ENCODE data around the gene CAST.
A peak's percentile ranks its signal among the peaks of the same experiment; 100 is the strongest.

CAST gene

DNA sequence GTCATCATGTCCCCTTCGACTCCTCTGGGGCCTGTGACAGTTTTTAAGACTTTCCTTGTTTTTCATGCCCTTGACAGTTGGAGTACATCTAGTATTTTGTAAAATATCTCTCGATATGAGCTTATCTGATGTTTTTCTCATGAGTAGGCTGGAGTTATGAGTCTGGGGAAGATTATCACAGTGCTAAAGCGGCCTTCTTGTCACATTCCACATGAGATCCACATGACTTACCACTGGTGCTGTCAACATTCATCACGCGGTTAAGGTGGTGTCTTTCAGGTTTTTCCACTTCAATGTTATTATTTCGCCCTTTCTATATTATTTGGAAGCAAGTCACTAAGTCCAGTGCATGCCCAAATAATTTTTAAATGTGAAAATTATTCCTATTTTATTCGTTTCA lies 17.1 kb upstream of the CAST start:
- DNase-seq: no peak

- no peak for DNase-seq
Observed at GRCh38 chr5:96648023-96648422, 14.2 kb upstream of the CAST start.

- no peak for DNase-seq
Observed at GRCh38 chr5:96648593-96648992, 13.6 kb upstream of the CAST start.

DNA sequence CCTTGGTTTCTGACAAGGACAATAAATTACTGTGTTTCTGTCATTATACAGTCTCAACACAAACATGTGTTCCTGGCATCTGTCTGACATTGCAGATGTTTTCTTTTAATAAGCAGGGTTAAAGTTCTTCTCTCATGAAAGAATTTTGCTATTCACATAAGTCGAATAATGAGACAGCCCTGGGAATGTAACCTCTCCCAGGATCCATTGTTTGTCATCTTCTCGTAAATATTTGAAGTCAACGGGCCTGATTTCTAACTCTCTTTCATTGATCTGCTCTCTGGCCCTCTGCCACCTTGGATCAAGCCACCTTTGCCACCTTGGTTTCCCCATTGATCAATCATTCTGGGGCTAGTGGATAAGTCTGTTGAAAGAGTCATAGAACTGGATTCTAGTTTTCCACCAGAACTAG lies 12.9 kb upstream of the CAST start:
- DNase-seq: no peak

DNA sequence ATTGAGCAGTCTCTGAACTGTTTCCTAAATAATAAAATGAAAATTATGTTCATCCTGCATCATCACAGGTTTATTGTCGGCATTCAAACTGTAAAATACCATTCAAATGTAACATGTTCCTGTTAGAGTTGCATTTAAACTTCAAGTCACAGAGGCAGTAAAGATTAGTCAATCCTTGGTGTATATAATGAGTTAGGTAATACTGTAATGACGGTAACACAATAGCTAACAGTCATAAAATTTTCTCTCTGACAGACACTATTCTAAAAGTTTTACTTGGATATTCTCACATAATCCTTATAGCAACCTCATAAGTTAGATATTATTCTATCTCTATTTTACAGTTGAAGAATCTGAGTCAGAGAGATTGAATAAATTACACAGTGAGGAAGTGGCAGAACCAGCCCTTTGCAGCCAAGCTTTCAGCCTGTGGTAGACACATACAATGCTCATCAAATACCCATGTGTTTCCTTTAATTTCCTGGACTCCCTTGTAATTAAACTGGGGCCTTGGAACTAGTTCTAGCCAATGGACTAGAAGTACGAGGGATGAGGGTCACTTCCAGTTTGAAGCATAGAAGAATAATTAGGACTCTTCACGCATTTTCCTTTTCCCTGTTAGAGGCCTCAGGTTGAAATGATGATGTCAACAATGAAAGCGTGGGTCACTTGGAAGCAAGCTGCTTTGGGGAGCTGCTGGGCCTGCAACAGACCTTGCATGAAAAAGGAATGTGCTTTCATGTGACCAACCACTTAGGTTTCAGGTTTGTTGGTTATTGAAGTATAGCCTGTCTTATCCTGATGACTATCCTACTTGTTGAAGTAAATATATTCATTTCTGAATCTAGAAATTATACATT lies 12.3 kb upstream of the CAST start:
- DNase-seq: no peak

GRCh38 chr5:96651047-96651446 lies 11.1 kb upstream of the CAST start:
- no peak for DNase-seq

GRCh38 chr5:96651948-96652753 lies 10.0 kb upstream of the CAST start:
- no peak for DNase-seq

GRCh38 chr5:96652769-96653454 lies 9.3 kb upstream of the CAST start:
- no peak for DNase-seq

DNA sequence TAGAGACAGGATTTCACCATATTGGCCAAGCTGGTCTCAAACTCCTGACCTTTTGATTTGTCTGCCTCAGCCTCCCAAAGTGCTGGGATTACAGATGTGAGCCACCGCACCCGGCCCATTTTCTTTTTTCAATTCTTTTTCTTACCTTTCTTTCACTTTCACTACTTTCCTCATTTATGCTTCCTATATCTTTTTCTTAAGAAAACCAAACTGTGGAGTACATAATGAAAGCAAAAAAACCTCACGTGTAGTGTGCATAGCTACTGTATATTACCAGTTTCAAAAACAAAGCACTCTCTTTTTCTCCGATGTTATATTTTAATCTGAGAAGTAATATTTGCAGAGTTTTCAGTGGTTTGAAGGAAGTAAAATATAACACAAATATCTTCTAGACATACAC lies 8.0 kb upstream of the CAST start:
- DNase-seq: no peak

DNA sequence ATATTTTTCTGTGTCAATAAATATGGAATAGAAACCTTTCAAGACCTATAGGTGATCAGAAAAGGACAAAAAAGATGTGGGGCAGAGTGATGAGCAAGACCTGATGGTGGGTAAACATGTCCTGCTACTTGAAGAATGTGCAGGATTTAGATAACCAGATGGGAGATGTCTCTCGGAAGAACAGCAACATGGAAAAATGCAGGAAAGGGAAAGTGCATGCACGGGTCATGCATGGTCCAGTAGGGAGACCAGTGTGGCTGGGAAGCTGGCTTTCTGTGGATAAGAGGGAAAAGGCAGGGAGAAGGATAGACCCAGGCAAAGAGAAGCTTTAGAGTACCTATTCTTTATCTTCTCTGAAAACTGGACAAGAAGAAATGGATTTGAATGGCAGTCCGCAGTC lies 7.1 kb upstream of the CAST start:
- no peak for DNase-seq

DNA sequence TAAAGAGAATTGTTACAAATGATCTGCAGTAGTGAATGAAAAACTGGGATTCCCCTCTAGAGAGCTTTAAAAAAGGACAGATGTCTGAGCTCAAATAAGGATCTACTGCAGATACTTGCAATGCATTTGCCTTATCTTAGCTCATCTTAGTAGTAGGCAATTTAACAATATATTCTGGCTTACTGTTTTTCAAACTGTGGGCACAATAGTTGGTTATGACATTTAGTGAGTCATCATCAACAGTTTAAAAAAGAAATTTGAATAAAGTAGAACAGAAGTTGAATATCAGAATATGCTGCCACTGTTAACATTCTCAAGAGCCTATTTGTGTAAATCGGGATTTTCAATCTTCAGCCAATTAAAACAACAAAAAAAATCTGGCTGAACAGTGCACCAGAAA lies 6.7 kb upstream of the CAST start:
- DNase-seq: no peak

DNA sequence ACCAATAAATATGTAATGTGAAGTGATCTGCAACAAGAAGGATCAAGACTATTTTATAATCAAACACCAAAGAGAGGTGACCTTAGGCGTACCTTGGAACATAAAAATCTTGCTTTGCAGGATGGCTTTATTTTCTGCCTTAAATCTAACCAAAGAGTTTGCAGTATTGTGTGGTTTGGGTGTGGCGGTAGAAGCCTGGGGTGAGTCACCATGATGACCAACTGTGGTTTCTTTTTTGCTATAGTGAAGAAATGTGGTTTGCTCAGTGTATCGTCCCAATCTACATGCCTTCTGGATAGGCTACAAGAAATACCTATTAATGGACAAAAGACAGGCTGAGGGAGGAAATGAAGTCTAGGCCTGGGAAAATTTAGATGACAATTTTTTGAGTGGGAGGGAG lies 5.1 kb upstream of the CAST start:
- DNase-seq: no peak

GRCh38 chr5:96658272-96658671 lies 3.9 kb upstream of the CAST start:
- no peak for DNase-seq

GRCh38 chr5:96659170-96659569 lies 3.0 kb upstream of the CAST start:
- DNase-seq: no peak

GRCh38 chr5:96660971-96661854 lies 963 bp upstream of the CAST start:
- DNase-seq: peak; percentile 49

DNA sequence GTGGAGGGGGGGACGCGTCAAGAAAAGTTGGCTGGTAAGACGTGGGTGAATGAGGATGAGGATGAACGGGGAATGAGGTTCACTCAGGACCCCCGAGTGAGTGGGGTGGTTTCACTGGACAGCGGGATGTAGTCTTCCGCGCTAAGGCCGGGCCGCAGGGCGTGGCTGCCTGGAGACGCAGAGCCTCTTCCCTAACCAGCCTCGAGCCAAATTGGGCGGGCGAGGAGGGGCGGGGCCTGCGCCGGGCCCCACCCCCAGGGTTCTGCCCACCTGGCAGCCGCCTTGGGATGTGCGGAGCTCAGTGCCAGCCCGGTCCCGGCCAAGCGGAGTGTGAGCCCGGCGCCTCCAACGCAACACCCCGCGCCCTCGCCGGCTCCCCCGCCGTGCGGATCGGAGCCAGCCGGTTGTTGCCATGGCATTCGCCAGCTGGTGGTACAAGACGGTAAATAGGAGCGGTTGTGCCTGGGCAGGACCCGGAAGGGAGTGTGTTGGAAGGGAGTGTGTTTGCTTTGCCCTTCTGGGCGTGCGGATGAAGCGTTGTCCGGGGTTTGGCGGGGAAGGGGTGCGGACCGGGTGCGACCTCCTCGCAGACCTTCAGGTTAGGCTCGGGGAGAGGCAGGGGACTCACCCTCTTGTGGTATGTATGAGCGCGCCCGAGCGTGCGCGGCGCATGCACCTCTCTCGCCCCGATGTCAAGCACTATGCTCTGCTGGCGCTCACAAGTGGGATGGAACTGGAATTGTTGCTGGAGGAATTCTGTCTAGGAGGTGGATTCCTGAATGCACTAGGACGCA lies 746 bp downstream of the CAST start:
- DNase-seq: peak; percentile 94

GRCh38 chr5:96663608-96664007 lies 1.4 kb downstream of the CAST start:
- no peak for DNase-seq

GRCh38 chr5:96664669-96665068 lies 2.5 kb downstream of the CAST start:
- DNase-seq: no peak

DNA sequence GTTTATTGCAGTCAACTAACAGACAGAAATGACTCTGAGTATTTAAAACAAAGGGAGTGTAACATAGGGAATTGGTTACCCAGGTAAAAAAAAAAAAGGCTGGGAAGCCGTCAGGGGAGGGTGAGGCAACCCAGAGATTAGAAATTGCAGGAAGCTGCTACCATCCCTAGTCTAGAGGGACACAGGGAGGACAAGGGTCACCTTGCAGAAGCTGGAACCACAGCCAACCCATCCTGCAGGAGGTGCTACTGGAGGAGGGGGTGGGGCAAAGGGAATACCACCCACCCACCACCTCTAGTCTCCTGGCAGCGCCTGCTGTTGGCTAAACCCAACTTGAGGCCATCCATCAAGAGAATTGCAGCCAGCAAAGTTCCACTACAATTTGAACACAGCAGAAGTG lies 6.5 kb downstream of the CAST start:
- DNase-seq: no peak

DNA sequence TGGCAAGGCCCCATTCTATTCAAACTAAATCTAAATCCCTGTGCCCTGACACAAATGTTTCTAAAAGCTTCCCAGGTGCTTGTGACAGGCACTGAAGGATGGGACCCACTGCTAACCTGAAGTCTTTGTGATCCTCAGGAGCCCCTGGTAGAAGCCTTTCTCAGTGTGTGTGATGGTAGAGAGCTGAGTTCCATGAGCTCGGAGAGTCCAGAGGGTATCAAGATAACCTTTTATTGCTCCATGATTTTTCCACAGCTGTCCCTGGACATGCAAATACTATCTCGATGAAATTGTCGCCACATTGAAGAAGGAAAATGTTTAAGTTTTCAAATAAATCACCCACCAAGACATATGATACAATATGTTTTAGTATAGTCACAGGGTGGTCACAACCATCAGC lies 7.7 kb downstream of the CAST start:
- DNase-seq: no peak

- DNase-seq: no peak
Observed at GRCh38 chr5:96671441-96671840, 9.3 kb downstream of the CAST start.

DNA sequence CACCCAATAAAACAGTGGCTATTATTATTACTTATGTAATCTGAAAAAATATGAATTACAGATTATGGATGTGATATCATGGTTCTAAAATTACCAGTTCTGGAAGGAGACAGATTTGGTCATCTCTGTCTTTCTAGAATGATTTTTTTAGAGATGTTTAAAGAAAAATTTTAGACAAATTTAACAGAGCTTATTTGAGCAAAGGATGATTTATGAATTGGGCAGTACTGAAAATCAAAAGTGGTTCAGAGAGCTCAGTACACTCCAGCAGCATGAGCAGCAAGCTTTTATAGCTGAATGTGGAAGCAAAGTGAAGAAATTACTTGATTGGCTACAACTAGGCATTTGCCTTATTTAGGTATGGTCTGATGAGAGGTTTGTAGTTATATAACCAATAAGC lies 11.0 kb downstream of the CAST start:
- no peak for DNase-seq

Data from right forelimb (tissue), 1 donor.